Loucy (cell line): ENCODE measurements around the gene RARRES1.

Experiments
- H2AFZ ChIP-seq: fragments of 200-600 bp; sonication (generic); 2 replicates; pipeline ENCODE4 v1.6.0; 2016; ENCODE audit warnings: antibody characterized with exemption, mild to moderate bottlenecking, low read length, moderate library complexity
- H3F3A ChIP-seq: fragments of 200-600 bp; 2 replicates; pipeline ENCODE4 v1.6.0; 2016; ENCODE audit warnings: antibody characterized with exemption, low read depth, mild to moderate bottlenecking
- H3K27me3 ChIP-seq: fragments of 200-600 bp; sonication (generic); 2 replicates; pipeline ENCODE4 v1.6.1; 2014; ENCODE audit warnings: low read length, mild to moderate bottlenecking; ENCODE audit not compliant: insufficient read depth, poor library complexity, severe bottlenecking
- H3K36me3 ChIP-seq: fragments of 200-600 bp; sonication (generic); 2 replicates; pipeline ENCODE4 v1.6.1; 2016; ENCODE audit warnings: low read length; ENCODE audit not compliant: insufficient read depth
- H3K4me1 ChIP-seq: fragments of 200-600 bp; sonication (generic); 2 replicates; pipeline ENCODE4 v1.5.1; 2014; ENCODE audit warnings: low read length, mild to moderate bottlenecking; ENCODE audit not compliant: insufficient read depth, poor library complexity, severe bottlenecking
- H3K4me2 ChIP-seq: fragments of 200-600 bp; sonication (generic); 2 replicates; pipeline ENCODE4 v1.6.0; 2014; ENCODE audit warnings: antibody characterized with exemption, low read length, low read depth, mild to moderate bottlenecking; ENCODE audit not compliant: poor library complexity, severe bottlenecking
- H3K4me3 ChIP-seq: fragments of 200-600 bp; sonication (generic); 2 replicates; pipeline ENCODE4 v1.5.1; 2014; ENCODE audit warnings: low read length, mild to moderate bottlenecking, mixed read lengths; ENCODE audit not compliant: poor library complexity, severe bottlenecking
- H3K79me2 ChIP-seq: fragments of 200-600 bp; sonication (generic); 2 replicates; pipeline ENCODE4 v1.6.1; 2014; ENCODE audit warnings: low read length; ENCODE audit not compliant: insufficient read depth
- H3K9ac ChIP-seq: fragments of 200-600 bp; sonication (generic); 2 replicates; pipeline ENCODE4 v1.6.0; 2014; ENCODE audit warnings: mild to moderate bottlenecking, low read depth, low read length, moderate library complexity; ENCODE audit not compliant: poor library complexity, severe bottlenecking
- H3K9me2 ChIP-seq: fragments of 200-600 bp; sonication (generic); replicated peaks from 2 replicates; pipeline ENCODE4 v1.6.1; 2016; ENCODE audit warnings: low read depth, low read length, mixed read lengths
- H3K9me3 ChIP-seq: fragments of 200-600 bp; sonication (generic); 2 replicates; pipeline ENCODE4 v1.6.1; 2014; ENCODE audit warnings: mild to moderate bottlenecking, antibody characterized with exemption, low read length, low read depth; ENCODE audit not compliant: insufficient read depth
- H4K20me1 ChIP-seq: fragments of 200-600 bp; sonication (generic); 2 replicates; pipeline ENCODE4 v1.6.0; 2014; ENCODE audit warnings: antibody characterized with exemption, low read length, mild to moderate bottlenecking; ENCODE audit not compliant: insufficient read depth, poor library complexity, severe bottlenecking
- CTCF ChIP-seq: fragments of 200-600 bp; sonication (generic); conservative IDR thresholded peaks from 2 replicates; pipeline ENCODE4 v1.5.1; 2014; ENCODE audit warnings: mild to moderate bottlenecking, antibody characterized with exemption, low read length
- EZH2phosphoT487 ChIP-seq: fragments of 200-600 bp; IDR thresholded peaks from 2 replicates; pipeline ENCODE4 v1.6.1; 2018; ENCODE audit warnings: antibody characterized with exemption, mild to moderate bottlenecking, moderate library complexity, borderline replicate concordance

RARRES1 gene

GRCh38 chr3:158743664-158744566, 11.7 kb upstream of the RARRES1 start:
- H3K27me3 ChIP-seq, result no peaks in the 10 kb centered on the region
- H2AFZ ChIP-seq, result no peak overlapping the region
- H3K9ac ChIP-seq, result no peak overlapping the region
- no peak overlapping the region for H3K4me2 ChIP-seq
- no peaks in the 10 kb centered on the region for H3K9me2 ChIP-seq
- H3K4me1 ChIP-seq, result no peaks in the 10 kb centered on the region
- no peaks in the 10 kb centered on the region for H3K36me3 ChIP-seq
- TF ChIP-seq EZH2phosphoT487 (no peak), CTCF (no peak)
- no peaks in the 10 kb centered on the region for H3K9me3 ChIP-seq
- H3K4me3 ChIP-seq, result no peak overlapping the region
- no peaks in the 10 kb centered on the region for H4K20me1 ChIP-seq
- H3F3A ChIP-seq, result no peaks in the 10 kb centered on the region
- no peaks in the 10 kb centered on the region for H3K79me2 ChIP-seq

- no peaks in the 10 kb centered on the region for H3K27me3 ChIP-seq
- H4K20me1 ChIP-seq, result no peaks in the 10 kb centered on the region
- no peak overlapping the region for H3K9ac ChIP-seq
- no peaks in the 10 kb centered on the region for H3F3A ChIP-seq
- H3K9me2 ChIP-seq, result no peaks in the 10 kb centered on the region
- no peak overlapping the region for H3K4me2 ChIP-seq
- no peak overlapping the region for H3K4me3 ChIP-seq
- H3K36me3 ChIP-seq, result no peaks in the 10 kb centered on the region
- H3K4me1 ChIP-seq, result no peaks in the 10 kb centered on the region
- TF ChIP-seq CTCF (no peak), EZH2phosphoT487 (no peak)
- H3K79me2 ChIP-seq, result no peaks in the 10 kb centered on the region
- no peaks in the 10 kb centered on the region for H3K9me3 ChIP-seq
- H2AFZ ChIP-seq, result no peak overlapping the region
These were observed 10.8 kb upstream of the RARRES1 start for GRCh38 chr3:158742871-158743663.

GRCh38 chr3:158739661-158740060, 7.4 kb upstream of the RARRES1 start:
- no peaks in the 10 kb centered on the region for H3K9me2 ChIP-seq
- H4K20me1 ChIP-seq, result no peaks in the 10 kb centered on the region
- H3K36me3 ChIP-seq, result no peaks in the 10 kb centered on the region
- H3F3A ChIP-seq, result no peaks in the 10 kb centered on the region
- no peaks in the 10 kb centered on the region for H3K27me3 ChIP-seq
- H3K9me3 ChIP-seq, result no peaks in the 10 kb centered on the region
- H3K79me2 ChIP-seq, result no peaks in the 10 kb centered on the region
- H3K4me2 ChIP-seq, result no peak overlapping the region
- TF ChIP-seq CTCF (no peak), EZH2phosphoT487 (no peak)
- no peak overlapping the region for H2AFZ ChIP-seq
- no peak overlapping the region for H3K4me3 ChIP-seq
- no peaks in the 10 kb centered on the region for H3K4me1 ChIP-seq
- no peak overlapping the region for H3K9ac ChIP-seq
